HEK293 (cell line): ENCODE measurements around the gene FXYD5.
A peak's percentile ranks its signal among the peaks of the same experiment; 100 is the strongest.

Experiments
- CTCF ChIA-PET: fragments of 350-600 bp; formaldehyde crosslinking; extraction: SDS; loops from one replicate; lab custom pipeline; 2021; ENCODE audit warnings: antibody characterized with exemption; lab: Yijun Ruan, JAX
- POLR2A ChIA-PET: fragments of 300-600 bp; formaldehyde crosslinking; extraction: SDS; loops from one replicate; lab custom pipeline; 2020; ENCODE audit warnings: antibody characterized with exemption, inconsistent platforms; lab: Yijun Ruan, JAX
- H3K27ac ChIP-seq: fragments of 200-500 bp; sonication (Bioruptor generic); 2 replicates; pipeline ENCODE4 v1.5.1; 2014; ENCODE audit warnings: low read depth, low read length, control low read depth, inconsistent platforms; ENCODE audit errors: extremely low read depth
- H3K36me3 ChIP-seq, 2 experiments: fragments of 200-500 bp in 1 of 2; sonication (Bioruptor generic) in 1 of 2; 1 replicate in 1 of 2; 2 replicates in 1 of 2; pipeline ENCODE4 v1.5.1; 2014 to 2017; ENCODE audit warnings: inconsistent platforms in 2 of 2, low read length in 2 of 2; ENCODE audit not compliant: control insufficient read depth in 2 of 2, insufficient read depth in 1 of 2
- H3K4me1 ChIP-seq: fragments of 200-500 bp; sonication (Bioruptor generic); 2 replicates; pipeline ENCODE4 v1.5.1; 2014; ENCODE audit warnings: mild to moderate bottlenecking, low read length, inconsistent platforms; ENCODE audit not compliant: control insufficient read depth, insufficient read depth
- H3K4me3 ChIP-seq: 2 replicates; pipeline ENCODE4 v1.5.1; 2011; ENCODE audit warnings: low read depth, mild to moderate bottlenecking, control low read depth, low read length, moderate library complexity
- H3K9me3 ChIP-seq: fragments of 200-500 bp; sonication (Bioruptor generic); 2 replicates; pipeline ENCODE4 v1.5.1; 2014; ENCODE audit warnings: low read depth, low read length, inconsistent platforms; ENCODE audit not compliant: control insufficient read depth, insufficient read depth
- GLI2 ChIP-seq: fragments of 450-650 bp; formaldehyde crosslinking; IDR thresholded peaks from 2 replicates; pipeline ENCODE4; 2017; ENCODE audit warnings: missing biosample characterization, missing genetic modification characterization, low read depth, borderline replicate concordance
- IKZF3 ChIP-seq: fragments of 450-650 bp; IDR thresholded peaks from 2 replicates; pipeline ENCODE4 v1.5.0; 2018; ENCODE audit warnings: missing biosample characterization, mild to moderate bottlenecking, missing genetic modification characterization, moderate library complexity
- MZF1 ChIP-seq: fragments of 450-650 bp; formaldehyde crosslinking; IDR thresholded peaks from 2 replicates; pipeline ENCODE4 v1.5.1; 2017; ENCODE audit warnings: missing biosample characterization, missing genetic modification characterization, borderline replicate concordance
- OVOL3 ChIP-seq: fragments of 450-650 bp; formaldehyde crosslinking; IDR thresholded peaks from 2 replicates; pipeline ENCODE4 v1.5.1; 2016; ENCODE audit warnings: missing biosample characterization, missing genetic modification characterization
- SP7 ChIP-seq: fragments of 450-650 bp; formaldehyde crosslinking; IDR thresholded peaks from 2 replicates; pipeline ENCODE4 v1.5.1; 2016; ENCODE audit warnings: missing biosample characterization, missing genetic modification characterization
- YY1 ChIP-seq: fragments of 450-650 bp; formaldehyde crosslinking; IDR thresholded peaks from 2 replicates; pipeline ENCODE4 v1.5.1; 2018; ENCODE audit warnings: missing biosample characterization, missing genetic modification characterization
- ZFP41 ChIP-seq: fragments of 450-650 bp; formaldehyde crosslinking; IDR thresholded peaks from 2 replicates; pipeline ENCODE4 v1.5.1; 2016; ENCODE audit warnings: missing biosample characterization, missing genetic modification characterization, borderline replicate concordance
- ZNF18 ChIP-seq: fragments of 450-650 bp; formaldehyde crosslinking; IDR thresholded peaks from 2 replicates; pipeline ENCODE4 v1.5.1; 2016; ENCODE audit warnings: missing biosample characterization, missing genetic modification characterization
- ZNF248 ChIP-seq: fragments of 450-650 bp; formaldehyde crosslinking; IDR thresholded peaks from 2 replicates; pipeline ENCODE4 v1.5.1; 2017; ENCODE audit warnings: missing biosample characterization, missing genetic modification characterization
- ZNF280C ChIP-seq: fragments of 450-650 bp; formaldehyde crosslinking; IDR thresholded peaks from 2 replicates; pipeline ENCODE4 v1.5.1; 2016; ENCODE audit warnings: missing biosample characterization, missing genetic modification characterization
- ZNF391 ChIP-seq: fragments of 450-650 bp; formaldehyde crosslinking; IDR thresholded peaks from 2 replicates; pipeline ENCODE4 v1.5.1; 2016; ENCODE audit warnings: low read depth, missing biosample characterization, missing genetic modification characterization, borderline replicate concordance
- ZNF398 ChIP-seq: fragments of 450-650 bp; formaldehyde crosslinking; IDR thresholded peaks from 2 replicates; pipeline ENCODE4 v1.5.1; 2017; ENCODE audit warnings: missing biosample characterization, missing genetic modification characterization
- ZNF404 ChIP-seq: fragments of 450-650 bp; formaldehyde crosslinking; IDR thresholded peaks from 2 replicates; pipeline ENCODE4 v1.5.1; 2017; ENCODE audit warnings: missing biosample characterization, missing genetic modification characterization
- ZNF433 ChIP-seq: fragments of 450-650 bp; formaldehyde crosslinking; IDR thresholded peaks from 2 replicates; pipeline ENCODE4 v1.5.1; 2016; ENCODE audit warnings: missing biosample characterization, missing genetic modification characterization, low read depth
- ZNF560 ChIP-seq: fragments of 450-650 bp; formaldehyde crosslinking; IDR thresholded peaks from 2 replicates; pipeline ENCODE4 v1.5.1; 2017; ENCODE audit warnings: missing biosample characterization, missing genetic modification characterization, borderline replicate concordance
- ZNF626 ChIP-seq: fragments of 450-650 bp; sonication (Bioruptor Pico); formaldehyde crosslinking; IDR thresholded peaks from 2 replicates; pipeline ENCODE4 v1.5.1; 2018; ENCODE audit warnings: missing biosample characterization, missing genetic modification characterization, inconsistent platforms
- ZNF704 ChIP-seq: fragments of 450-650 bp; formaldehyde crosslinking; IDR thresholded peaks from 2 replicates; pipeline ENCODE4 v1.5.1; 2016; ENCODE audit warnings: missing biosample characterization, missing genetic modification characterization
- ZNF707 ChIP-seq: fragments of 450-650 bp; formaldehyde crosslinking; IDR thresholded peaks from 2 replicates; pipeline ENCODE4 v1.5.1; 2016; ENCODE audit warnings: missing biosample characterization, missing genetic modification characterization
- ZSCAN16 ChIP-seq: fragments of 450-650 bp; formaldehyde crosslinking; IDR thresholded peaks from 2 replicates; pipeline ENCODE4 v1.5.1; 2016; ENCODE audit warnings: missing biosample characterization, missing genetic modification characterization

FXYD5 gene

GRCh38 chr19:35162471-35163326, 8.2 kb downstream of the FXYD5 start:
- H3K4me3 ChIP-seq, result no peak overlapping the region
- TF ChIP-seq OVOL3 (tag by site-specific recombination), result no peak
- TF ChIP-seq ZNF18 (tag by site-specific recombination), result peak; percentile 49; the same call in 1 of the 2 replicates
- TF ChIP-seq, all 188 proteins: peak for 1
- Histone ChIP-seq H3K36me3 (peaks cover 59 to 99% of the 10 kb centered on the region in 2 experiments), H3K27ac (no peak overlapping the region), H3K9me3 (peaks cover 9% of the 10 kb centered on the region), H3K4me1 (no peaks in the 10 kb centered on the region)
- ChIA-PET POLR2A (interaction anchor here (0.7 to 1.4 kb wide), 4 partner anchors 8 to 20 kb away, joined by 3 to 5 read pairs (median 5); partner anchors contain the start of gene FXYD5), CTCF (interaction anchor here (0.7 to 2.4 kb wide), 9 partner anchors 9 to 247 kb away, joined by 3 to 12 read pairs (median 7); partner anchors contain the start of genes FXYD3 and FXYD5)

GRCh38 chr19:35164418-35164817, 9.9 kb downstream of the FXYD5 start:
- CTCF ChIA-PET, result no interaction called here
- H3K4me1 ChIP-seq, result no peaks in the 10 kb centered on the region
- TF ChIP-seq GLI2 (tag by site-specific recombination) (no peak), MZF1 (tag by site-specific recombination) (no peak), ZNF398 (no peak), ZNF433 (tag by site-specific recombination) (no peak), ZNF707 (tag by site-specific recombination) (no peak), YY1 (tag by site-specific recombination) (no peak), ZFP41 (no peak), SP7 (tag by site-specific recombination) (no peak), ZNF626 (tag by site-specific recombination) (no peak), ZNF280C (tag by site-specific recombination) (no peak), ZNF560 (tag by site-specific recombination) (no peak), ZNF391 (no peak), ZNF248 (no peak), ZNF404 (no peak), ZSCAN16 (tag by site-specific recombination) (no peak), IKZF3 (tag by site-specific recombination) (no peak), ZNF704 (no peak)
- H3K27ac ChIP-seq, result no peak overlapping the region
- H3K36me3 ChIP-seq, result peaks cover 45 to 92% of the 10 kb centered on the region in 2 experiments
- H3K4me3 ChIP-seq, result no peak overlapping the region
- H3K9me3 ChIP-seq, result peaks cover 9% of the 10 kb centered on the region
- POLR2A ChIA-PET, result no interaction called here
